CD4-positive, alpha-beta T cell (primary cell): ENCODE results near the gene PRR5L. TPM values are rescaled to one million over a fixed set of nuclear protein-coding genes. Genes with fewer than 3 reads are reported as not detected.

ENCODE experiments used
- ATAC-seq: fragments of 200-7000 bp; cut with Tn5 transposase; one replicate; pipeline ENCODE4 v1.10.0; 2022; ENCODE audit warnings: mild to moderate bottlenecking; ENCODE audit not compliant: poor library complexity
- CTCF ChIA-PET: fragments of 350-600 bp; sonication (Branson Sonifier 250); formaldehyde crosslinking; loops from one replicate; lab custom pipeline; 2021; ENCODE audit warnings: antibody characterized with exemption, inconsistent platforms; lab: Charles Lee
- POLR2A ChIA-PET: fragments of 350-600 bp; sonication (Branson Sonifier 250); formaldehyde crosslinking; loops from one replicate; lab custom pipeline; 2021; ENCODE audit warnings: antibody characterized with exemption, inconsistent platforms; lab: Charles Lee
- DNase-seq, 14 experiments: peaks; one replicate each; pipeline ENCODE4 v3.0.0-alpha.2; 2013 to 2020; ENCODE audit warnings: mixed read lengths in 2 of 14
- H3K27ac ChIP-seq, 2 donors: one replicate each; pipeline versions ENCODE4 v1.5.1 to v1.7.0; 2013; ENCODE audit warnings: low read length in 2 of 2, low read depth in 1 of 2, mild to moderate bottlenecking in 1 of 2
- H3K27me3 ChIP-seq, 2 experiments: 1 replicate in 1 of 2; 2 replicates in 1 of 2; pipeline versions ENCODE4 v1.6.1 to v1.7.0; 2013; ENCODE audit warnings: low read length in 2 of 2, control low read depth in 1 of 2, mild to moderate bottlenecking in 1 of 2, moderate library complexity in 1 of 2; ENCODE audit not compliant: insufficient read depth in 2 of 2, control insufficient read depth in 1 of 2
- H3K36me3 ChIP-seq: one replicate; pipeline ENCODE4 v1.6.1; 2013; ENCODE audit warnings: low read length, control low read depth; ENCODE audit not compliant: insufficient read depth
- H3K4me1 ChIP-seq: one replicate; pipeline ENCODE4 v1.6.1; 2013; ENCODE audit warnings: low read length, control low read depth; ENCODE audit not compliant: insufficient read depth
- H3K4me3 ChIP-seq: one replicate; pipeline ENCODE4 v1.5.1; 2013; ENCODE audit warnings: mild to moderate bottlenecking, low read length, moderate library complexity
- H3K9me3 ChIP-seq, 2 experiments: 1 replicate in 1 of 2; 2 replicates in 1 of 2; pipeline versions ENCODE4 v1.6.1 to v1.7.0; 2013; ENCODE audit warnings: low read length in 2 of 2, mild to moderate bottlenecking in 2 of 2, control low read depth in 1 of 2, moderate library complexity in 1 of 2; ENCODE audit not compliant: control insufficient read depth in 1 of 2, insufficient read depth in 1 of 2
- H3K27ac Mint-ChIP-seq: one replicate; pipeline ENCODE4 v1.8.0; 2020; ENCODE audit warnings: mixed read lengths
- H3K27me3 Mint-ChIP-seq: one replicate; pipeline ENCODE4 v1.8.0; 2021; ENCODE audit warnings: mixed read lengths
- H3K36me3 Mint-ChIP-seq: one replicate; pipeline ENCODE4 v1.8.0; 2021; ENCODE audit warnings: low read depth, mixed read lengths
- H3K4me1 Mint-ChIP-seq: one replicate; pipeline ENCODE4 v1.8.0; 2021; ENCODE audit warnings: low read depth, mixed read lengths
- H3K4me3 Mint-ChIP-seq: one replicate; pipeline ENCODE4 v1.8.0; 2020; ENCODE audit warnings: mild to moderate bottlenecking, mixed read lengths
- H3K9me3 Mint-ChIP-seq: one replicate; pipeline ENCODE4 v1.8.0; 2020; ENCODE audit warnings: mixed read lengths
- CTCF ChIP-seq: fragments of 200-600 bp; IDR thresholded peaks from one replicate; pipeline ENCODE4 v1.8.0; 2022; ENCODE audit warnings: antibody characterized with exemption, mild to moderate bottlenecking
- intact Hi-C, 2 experiments: fragments of 100-400 bp; cut with DNase I in 1 of 2; cut with micrococcal nuclease in 1 of 2; formaldehyde crosslinking; loops; one replicate each; pipeline versions ENCODE4 v1.15.1 to v1.9.0; 2023 to 2025; cut with DNase I, micrococcal nuclease
- total RNA-seq, 174 experiments: library from RNA in 2 of 174; stranded (reverse) in 2 of 174; gene quantifications; one replicate each; pipeline ENCODE4 v1.2.3 and lab custom pipeline; 2021 to 2026

The PRR5L gene
- total RNA-seq, 2 experiments from 2014 or later: 5.4 to 7.6 TPM

- DNase-seq (peak in 6 of 14 experiments; percentile 11 to 77 (median 52)), ATAC-seq (peak; percentile 67)
- Mint-ChIP-seq H3K4me1 (peaks cover 33% of the 10 kb centered on the region), H3K27me3 (no peaks in the 10 kb centered on the region), H3K9me3 (no peaks in the 10 kb centered on the region), H3K36me3 (peaks cover 82% of the 10 kb centered on the region), H3K4me3 (no peak overlapping the region), H3K27ac (peak overlapping the region; percentile 18)
- Histone ChIP-seq H3K36me3 (peaks cover 69% of the 10 kb centered on the region), H3K9me3 (no peaks in the 10 kb centered on the region), H3K4me1 (peaks cover 2% of the 10 kb centered on the region), H3K27me3 (no peaks in the 10 kb centered on the region), H3K27ac (no peak overlapping the region), H3K4me3 (no peak overlapping the region)
- intact Hi-C loops: loop anchor here (1.0 to 5.0 kb wide), 5 partner anchors 140 to 878 kb away; no protein-coding TSS in a partner anchor
- CTCF ChIA-PET: interaction anchor here (0.6 to 3.1 kb wide), 18 partner anchors 9 to 206 kb away, joined by 3 to 29 read pairs (median 4); partner anchors contain the start of genes COMMD9 and TRAF6
- POLR2A ChIA-PET: interaction anchor here (0.6 to 2.0 kb wide), 6 partner anchors 10 to 234 kb away, joined by 3 to 12 read pairs (median 4); partner anchors contain the start of gene TRAF6
- peak; percentile 89 for TF ChIP-seq CTCF
Observed at GRCh38 chr11:36492724-36493304, 196.7 kb downstream of the PRR5L start.

GRCh38 chr11:36493332-36493731, 197.2 kb downstream of the PRR5L start:
- peaks cover 82% of the 10 kb centered on the region for H3K36me3 Mint-ChIP-seq
- no peaks in the 10 kb centered on the region for H3K9me3 Mint-ChIP-seq
- CTCF ChIA-PET: interaction anchor here (0.9 to 3.1 kb wide), 17 partner anchors 8 to 204 kb away, joined by 3 to 29 read pairs (median 5); partner anchors contain the start of genes COMMD9 and TRAF6
- H3K4me1 Mint-ChIP-seq: peaks cover 28% of the 10 kb centered on the region
- Histone ChIP-seq H3K4me1 (peaks cover under 1% of the 10 kb centered on the region), H3K4me3 (no peak overlapping the region), H3K36me3 (peaks cover 73% of the 10 kb centered on the region), H3K27ac (no peak overlapping the region), H3K9me3 (no peaks in the 10 kb centered on the region), H3K27me3 (no peaks in the 10 kb centered on the region)
- H3K27me3 Mint-ChIP-seq: no peaks in the 10 kb centered on the region
- POLR2A ChIA-PET: interaction anchor here (0.6 to 2.0 kb wide), 6 partner anchors 10 to 234 kb away, joined by 3 to 12 read pairs (median 4); partner anchors contain the start of gene TRAF6
- DNase-seq: no peak
- H3K4me3 Mint-ChIP-seq: no peak overlapping the region
- intact Hi-C loops: loop anchor here (2.0 to 5.0 kb wide), 3 partner anchors 186 to 879 kb away; no protein-coding TSS in a partner anchor
- no peak for TF ChIP-seq CTCF
- ATAC-seq: no peak
- H3K27ac Mint-ChIP-seq: peak overlapping the region; percentile 18

- H3K4me3 Mint-ChIP-seq: no peak overlapping the region
- ChIA-PET POLR2A (interaction anchor here (1.0 kb wide), 1 partner anchor 10 kb away, joined by 3 read pairs; no protein-coding TSS in a partner anchor), CTCF (interaction anchor here (0.6 to 0.7 kb wide), 2 partner anchors 12 to 101 kb away, joined by 3 read pairs; partner anchors contain the start of gene TRAF6)
- peaks cover 83% of the 10 kb centered on the region for H3K36me3 Mint-ChIP-seq
- H3K4me1 Mint-ChIP-seq: peaks cover 25% of the 10 kb centered on the region
- Histone ChIP-seq H3K36me3 (peaks cover 64% of the 10 kb centered on the region), H3K4me3 (no peak overlapping the region), H3K27ac (no peak overlapping the region), H3K27me3 (no peaks in the 10 kb centered on the region), H3K4me1 (no peaks in the 10 kb centered on the region), H3K9me3 (no peaks in the 10 kb centered on the region)
- intact Hi-C loops: no loop called here
- H3K27ac Mint-ChIP-seq: no peak overlapping the region
- no peak for TF ChIP-seq CTCF
- no peaks in the 10 kb centered on the region for H3K27me3 Mint-ChIP-seq
- no peak for ATAC-seq
- no peaks in the 10 kb centered on the region for H3K9me3 Mint-ChIP-seq
- DNase-seq: no peak
Observed at GRCh38 chr11:36498721-36499120, 202.6 kb downstream of the PRR5L start.
